ENCODE measurements around the gene SSH2.
A peak's percentile ranks its signal among the peaks of the same experiment; 100 is the strongest.

Gene SSH2

DNA sequence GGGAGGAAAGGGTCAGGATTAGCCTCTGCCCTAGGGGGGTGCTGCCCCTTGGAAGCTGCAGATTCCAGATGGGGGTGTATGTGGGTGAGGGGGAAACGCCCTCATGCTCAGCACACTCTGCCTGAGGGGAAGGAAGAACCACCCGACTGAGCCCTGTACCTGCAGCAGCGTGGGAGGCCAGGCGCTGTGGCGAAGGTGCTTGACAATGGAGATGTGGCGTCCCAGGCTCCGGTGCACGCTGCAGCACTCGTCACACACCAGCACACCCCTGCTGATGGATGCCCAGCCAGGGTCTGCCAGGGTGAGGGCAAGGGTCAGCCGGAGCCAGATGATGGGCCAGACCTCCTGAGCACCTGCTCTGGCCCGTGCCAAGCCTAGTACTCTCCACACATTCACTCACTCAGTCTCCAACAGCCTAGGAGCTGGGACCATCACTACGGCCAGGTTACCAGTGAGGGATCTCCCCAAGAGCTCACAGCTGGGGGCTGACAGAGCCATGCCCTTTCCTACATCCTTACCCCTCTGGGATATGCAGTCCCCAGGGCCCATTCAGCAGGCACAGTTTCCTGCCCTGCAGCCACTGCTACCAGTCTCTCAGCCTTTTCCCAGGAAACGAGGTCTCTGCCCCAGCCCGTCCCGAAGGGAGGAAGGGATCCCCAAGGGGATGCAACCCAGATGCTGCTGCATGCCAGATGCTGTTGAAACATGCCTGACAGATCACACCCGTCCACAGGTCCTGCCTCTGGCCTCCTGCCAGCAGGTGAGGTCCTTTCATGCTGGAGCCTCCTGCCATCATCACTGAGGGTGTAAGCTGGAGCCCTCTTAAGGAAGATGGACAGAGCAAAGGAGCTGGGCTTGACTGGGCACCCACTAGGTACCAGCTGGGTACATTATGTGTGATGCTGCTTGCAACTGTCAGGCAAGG is 346.4 kb downstream of the SSH2 start:
- DNase-seq = no peak

DNA sequence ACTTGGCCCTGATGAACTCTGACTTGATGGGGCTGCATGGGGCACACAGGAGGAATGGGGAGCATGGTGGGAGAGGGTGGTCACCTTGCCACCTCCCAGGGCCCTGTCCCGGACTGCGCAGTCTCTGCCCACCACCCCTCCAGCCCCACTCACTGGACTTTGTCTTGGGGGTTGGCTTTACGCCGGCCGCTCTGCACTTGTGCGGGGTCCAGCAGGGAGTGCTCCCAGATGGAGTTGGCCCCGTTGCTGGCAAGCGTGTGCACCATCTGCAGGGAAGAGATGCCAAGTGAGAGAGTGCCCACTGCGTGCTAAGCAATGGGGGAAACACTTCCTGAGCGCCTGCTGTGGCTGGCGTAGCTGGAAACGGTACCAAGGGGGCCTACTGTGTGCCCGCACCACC is 347.3 kb downstream of the SSH2 start:
- no peak for DNase-seq

DNA sequence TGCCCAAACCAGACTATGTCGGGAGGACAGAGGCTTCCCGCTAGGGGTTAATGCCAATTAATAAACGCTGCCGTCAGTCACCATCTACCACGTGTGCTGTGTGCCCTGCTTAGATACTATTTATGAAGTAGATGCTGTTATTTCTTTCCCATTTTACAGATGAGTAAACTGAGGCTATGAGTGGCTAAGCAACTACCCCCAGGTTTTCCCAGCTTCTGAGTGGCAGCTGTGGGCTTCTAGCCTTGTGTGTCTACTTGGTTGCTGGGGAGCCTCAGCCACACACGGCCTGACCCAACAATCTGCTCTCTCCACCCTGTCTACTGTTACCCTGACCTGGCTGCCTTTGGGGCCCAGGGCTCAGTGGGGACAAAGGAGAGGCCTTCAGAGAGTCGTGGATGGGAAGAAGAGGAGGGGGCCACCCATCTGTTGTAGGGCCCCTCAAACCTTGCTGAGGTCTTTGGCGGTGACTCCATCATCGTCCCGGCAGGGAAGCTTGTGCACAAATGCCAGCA is 347.7 kb downstream of the SSH2 start:
- DNase-seq = no peak

DNA sequence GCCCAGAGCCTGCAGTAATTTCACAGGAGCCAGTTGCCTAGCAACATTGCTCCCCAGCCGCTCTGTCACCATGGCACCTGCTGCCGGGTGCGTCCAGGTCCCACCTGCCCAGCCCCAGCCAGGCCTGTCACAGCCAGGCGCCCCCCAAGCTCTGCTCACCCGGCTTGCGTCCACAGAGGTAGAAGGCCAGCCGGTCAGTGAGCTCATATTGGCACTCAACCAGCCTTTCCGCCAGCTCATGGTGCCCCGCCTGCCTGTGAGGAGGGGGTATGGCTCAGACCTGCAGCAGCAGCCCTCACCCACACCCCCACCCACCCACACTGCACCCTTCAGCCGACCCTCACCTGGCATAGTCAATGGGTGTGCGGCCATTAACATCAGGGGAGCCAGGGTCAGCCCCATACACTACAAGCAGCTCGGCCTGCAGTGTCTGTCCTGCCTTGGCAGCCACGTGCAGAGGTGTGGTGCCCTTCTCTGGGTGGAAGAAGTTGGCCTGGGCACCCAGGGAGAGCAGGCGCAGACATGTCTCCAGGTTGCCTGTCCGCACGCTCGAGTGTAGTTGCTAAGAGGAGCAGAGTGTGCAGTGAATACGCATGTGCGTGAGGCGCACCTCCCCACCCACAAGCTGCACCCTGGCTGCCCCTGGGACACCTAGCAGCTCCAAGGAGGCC is 348.3 kb downstream of the SSH2 start:
- DNase-seq = peak; percentile 57

DNA sequence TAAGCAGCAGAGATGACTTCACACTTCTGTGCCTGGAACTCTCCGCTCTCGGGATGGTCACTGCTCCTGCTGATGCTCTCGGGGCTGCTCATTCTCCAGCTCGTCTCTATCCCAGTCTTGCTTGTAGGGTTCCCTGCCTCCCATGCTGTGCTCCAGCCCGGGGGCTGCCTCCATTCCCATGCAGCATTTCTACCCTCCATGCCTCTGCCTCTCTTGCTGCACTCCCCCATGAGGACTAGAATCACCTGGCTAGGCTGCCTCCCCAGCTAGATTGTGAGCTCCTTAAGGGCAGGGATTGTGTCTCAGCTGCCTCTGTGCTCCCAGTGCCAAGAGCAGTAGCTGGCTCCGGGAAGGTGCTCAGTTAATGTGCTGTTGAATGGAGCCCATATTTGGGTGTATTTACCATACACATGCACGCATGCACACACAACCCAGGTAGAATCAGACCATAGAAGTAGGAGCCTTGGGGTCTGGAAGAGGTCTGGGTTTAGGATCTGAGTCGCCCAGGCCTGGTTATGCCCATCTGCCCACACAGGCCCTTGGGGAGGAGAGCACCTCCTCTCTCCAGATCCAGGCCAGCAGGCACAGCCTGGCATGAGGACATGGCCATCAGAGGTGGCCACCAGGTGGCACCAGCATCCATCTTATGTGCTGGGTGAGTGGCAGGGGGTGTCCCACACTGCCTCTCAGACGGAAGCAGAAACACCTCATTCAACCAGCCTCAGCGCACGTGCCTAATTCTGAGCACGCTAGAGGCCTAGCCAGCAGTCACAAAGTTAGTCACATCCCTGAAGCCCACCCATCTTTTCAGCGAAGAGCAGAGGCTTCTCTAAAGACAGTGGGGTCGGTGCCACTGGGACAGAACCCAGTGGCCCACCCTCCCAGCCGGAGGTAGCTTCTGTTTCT is 349.9 kb downstream of the SSH2 start:
- peak; percentile 89 for DNase-seq

DNA sequence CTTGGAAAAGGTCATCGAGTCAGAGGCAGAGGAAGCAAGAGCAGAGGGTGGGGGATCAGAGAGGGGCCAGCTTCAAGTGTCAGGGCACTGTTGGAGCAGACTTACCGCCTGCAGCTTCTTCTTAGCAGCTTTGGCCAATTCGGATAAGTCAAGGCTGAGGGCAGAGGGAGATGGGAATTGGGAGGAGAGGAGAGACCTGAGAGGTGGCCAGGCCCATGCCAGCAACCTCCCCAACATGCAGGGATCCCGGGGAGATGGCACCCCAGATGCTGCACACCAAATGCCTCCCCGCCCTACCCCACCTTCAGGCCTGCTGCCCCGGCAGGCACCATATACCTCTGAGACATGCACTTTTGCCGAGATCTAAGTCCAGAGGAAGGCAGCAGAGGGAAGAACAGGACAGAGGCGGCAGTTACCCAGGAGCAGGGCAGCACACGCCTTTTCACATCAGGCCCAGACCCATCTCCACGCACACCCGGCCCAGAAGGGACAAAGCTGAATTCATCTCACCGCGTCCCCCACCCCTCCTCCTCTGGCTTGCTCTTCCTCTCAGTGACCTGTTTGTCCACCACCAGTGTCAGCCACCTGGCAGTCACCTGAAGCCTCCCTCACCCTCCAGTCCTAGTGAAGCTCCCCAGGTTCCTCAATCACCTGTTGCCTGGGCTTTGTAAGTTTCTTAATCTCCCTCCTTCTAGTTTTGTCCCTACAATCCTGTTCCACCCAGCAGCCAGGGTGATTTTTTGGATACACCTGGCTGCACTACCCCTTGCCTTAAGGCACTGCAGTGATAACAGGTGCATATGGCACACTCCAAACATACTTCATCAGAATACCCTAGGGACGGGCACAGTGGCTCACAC is 351.2 kb downstream of the SSH2 start:
- DNase-seq = no peak

DNA sequence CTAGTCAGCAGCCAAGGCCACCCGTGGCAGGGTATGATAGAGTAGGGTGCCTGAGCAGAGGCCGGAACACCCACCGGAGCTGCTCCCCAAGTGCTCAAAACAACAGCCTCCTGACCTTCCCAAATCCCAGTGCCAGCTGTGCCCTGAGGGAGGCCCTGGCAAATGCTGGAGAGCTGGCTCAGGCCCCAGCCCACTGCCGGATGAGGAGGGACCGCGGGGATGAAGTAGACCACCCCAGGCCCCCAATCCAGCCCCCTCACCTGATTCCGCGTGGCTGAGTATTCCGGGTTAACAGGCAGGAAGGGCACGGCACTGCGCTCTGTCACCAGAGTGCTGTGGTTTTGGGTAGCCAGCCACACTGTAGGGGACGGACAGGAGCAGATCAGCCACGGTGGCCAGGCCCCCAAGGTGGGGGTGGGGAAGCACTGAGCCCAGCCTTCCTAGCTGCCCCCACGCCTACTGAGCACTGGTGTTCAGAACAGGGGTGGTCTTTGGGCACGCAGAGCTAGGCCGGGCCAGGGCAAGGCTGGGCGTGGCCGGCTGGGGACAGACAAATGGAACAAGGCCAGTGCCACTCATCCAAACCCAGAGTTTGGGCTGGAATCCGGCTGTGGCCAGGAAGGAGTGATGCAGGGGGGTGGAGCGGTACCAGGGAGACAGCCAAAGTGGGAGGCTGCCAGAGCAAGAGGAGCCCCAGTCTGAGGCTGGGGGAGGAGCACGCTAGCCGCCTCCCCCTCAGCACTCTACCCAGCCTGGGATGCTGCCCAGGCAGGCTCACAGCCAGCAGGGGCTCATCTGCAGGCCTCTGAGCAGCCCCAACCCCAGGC is 352.4 kb downstream of the SSH2 start:
- no peak for DNase-seq

DNA sequence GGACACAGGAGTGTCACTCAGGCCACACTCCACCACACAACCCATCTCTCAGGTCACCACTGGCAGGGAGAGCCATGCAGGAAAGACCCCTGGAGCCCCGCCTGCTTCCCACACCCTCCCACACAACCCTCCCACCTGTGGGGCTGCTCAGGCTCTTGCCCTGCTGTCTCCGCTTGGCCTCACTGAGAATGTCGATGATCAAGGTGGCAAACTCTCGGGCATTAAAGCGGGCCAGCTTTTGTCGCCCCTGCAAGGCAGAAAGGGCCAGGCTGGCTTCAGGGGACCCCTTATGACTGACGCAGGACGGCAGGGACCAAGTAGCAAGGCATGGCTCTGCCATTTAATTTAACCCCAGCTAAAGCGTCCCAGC is 353.0 kb downstream of the SSH2 start:
- DNase-seq = no peak

DNA sequence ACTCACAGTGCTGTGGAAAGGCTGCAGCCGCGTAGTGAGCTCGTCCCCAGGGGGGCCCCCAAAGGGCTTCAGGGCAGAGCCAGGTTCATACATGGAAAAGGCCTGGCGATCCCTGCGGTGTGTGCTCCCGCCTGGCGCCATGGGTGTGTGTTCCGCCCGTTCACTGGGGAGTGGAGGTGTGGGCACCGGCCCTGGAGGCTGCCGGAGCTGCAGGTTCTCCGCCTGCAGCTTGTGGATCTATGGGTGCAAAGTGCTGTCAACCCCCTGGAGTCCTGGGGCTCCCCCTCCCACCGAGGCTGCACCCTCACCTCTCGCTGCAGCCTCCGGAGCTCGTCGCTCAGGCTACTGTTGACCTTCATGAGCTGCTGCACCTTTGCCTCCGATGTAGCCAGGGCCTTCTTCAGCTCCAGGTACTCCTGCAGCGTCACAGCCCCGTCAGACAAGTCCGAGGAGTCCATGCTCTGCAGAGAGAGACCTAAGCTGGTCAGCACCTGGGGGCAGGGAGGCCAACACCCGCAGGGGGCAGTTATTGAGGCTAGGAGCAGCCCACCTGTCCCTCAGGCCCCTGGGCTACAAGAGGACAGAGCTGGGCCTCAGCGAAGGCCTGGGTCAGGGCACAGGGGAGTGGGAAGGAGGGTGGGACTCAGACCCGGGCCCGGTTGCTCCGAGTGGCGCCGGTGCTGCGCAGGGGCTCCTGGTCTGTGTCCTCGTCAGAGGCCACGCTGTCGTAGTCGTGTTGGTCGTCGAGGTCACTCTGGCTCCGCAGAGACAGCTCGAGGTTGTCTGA is 353.6 kb downstream of the SSH2 start:
- DNase-seq = no peak
